OCI-LY7 (cell line): Measurements from ENCODE around the gene JCHAIN.

ENCODE experiments used
- EZH2phosphoT487 ChIP-seq: fragments of 200-600 bp; sonication (generic); IDR thresholded peaks from 2 replicates; pipeline ENCODE4 v1.6.1; 2018; ENCODE audit warnings: low read depth, borderline replicate concordance, mild to moderate bottlenecking, mixed run types, antibody characterized with exemption, low read length, moderate library complexity, mixed read lengths
- TF ChIP-seq, protein P1 (sequence below): fragments of 200-600 bp; sonication (generic); conservative IDR thresholded peaks from 2 replicates; pipeline ENCODE4 v1.5.1; 2014; ENCODE audit warnings: mild to moderate bottlenecking, antibody characterized with exemption, low read length, moderate library complexity, mixed read lengths

- TF ChIP-seq, protein P1, sequence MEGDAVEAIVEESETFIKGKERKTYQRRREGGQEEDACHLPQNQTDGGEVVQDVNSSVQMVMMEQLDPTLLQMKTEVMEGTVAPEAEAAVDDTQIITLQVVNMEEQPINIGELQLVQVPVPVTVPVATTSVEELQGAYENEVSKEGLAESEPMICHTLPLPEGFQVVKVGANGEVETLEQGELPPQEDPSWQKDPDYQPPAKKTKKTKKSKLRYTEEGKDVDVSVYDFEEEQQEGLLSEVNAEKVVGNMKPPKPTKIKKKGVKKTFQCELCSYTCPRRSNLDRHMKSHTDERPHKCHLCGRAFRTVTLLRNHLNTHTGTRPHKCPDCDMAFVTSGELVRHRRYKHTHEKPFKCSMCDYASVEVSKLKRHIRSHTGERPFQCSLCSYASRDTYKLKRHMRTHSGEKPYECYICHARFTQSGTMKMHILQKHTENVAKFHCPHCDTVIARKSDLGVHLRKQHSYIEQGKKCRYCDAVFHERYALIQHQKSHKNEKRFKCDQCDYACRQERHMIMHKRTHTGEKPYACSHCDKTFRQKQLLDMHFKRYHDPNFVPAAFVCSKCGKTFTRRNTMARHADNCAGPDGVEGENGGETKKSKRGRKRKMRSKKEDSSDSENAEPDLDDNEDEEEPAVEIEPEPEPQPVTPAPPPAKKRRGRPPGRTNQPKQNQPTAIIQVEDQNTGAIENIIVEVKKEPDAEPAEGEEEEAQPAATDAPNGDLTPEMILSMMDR, result no peak
- TF ChIP-seq EZH2phosphoT487, result no peak
These were observed 26.1 kb downstream of the JCHAIN start for GRCh38 chr4:70640192-70640591.
